H1 (cell line): Measurements from ENCODE around the gene PFKP. TPM values are rescaled to one million over a fixed set of nuclear protein-coding genes. Genes with fewer than 3 reads are reported as not detected.

Experiments used
- JUN ChIP-seq: IDR thresholded peaks from 2 replicates; pipeline ENCODE4 v1.6.1; 2011; ENCODE audit warnings: low read depth, mild to moderate bottlenecking, improper control_type of control experiment, low read length
- SIRT6 ChIP-seq: IDR thresholded peaks from one replicate; pipeline ENCODE4 v1.7.1; 2012; ENCODE audit warnings: low read length, inconsistent platforms
- USF2 ChIP-seq: IDR thresholded peaks from 2 replicates; pipeline ENCODE4 v1.6.1; 2011; ENCODE audit warnings: low read length, improper control_type of control experiment
- polyA plus RNA-seq, 7 experiments: library from polyadenylated mRNA; depleted of rRNA in 3 of 7; stranded (reverse) in 5 of 7; unstranded in 2 of 7; fragments of >200 nt in 5 of 7; fragments of 200-250 nt in 2 of 7; gene quantifications; 1 replicate in 5 of 7; 2 replicates in 1 of 7; 4 replicates in 1 of 7; pipeline versions ENCODE4 v1.2.1 to v1.2.3, GENCODE V29; 2011 to 2013; ENCODE audit warnings: missing spikeins in 2 of 7, mixed read lengths in 2 of 7
- total RNA-seq: library from RNA; stranded (reverse); fragmentation: NEBNext Ultra II Directional; extraction: Animal tissue kit (Norgen Biotek cat#: 25700); gene quantifications from 2 replicates; pipeline ENCODE4 v1.2.1, GENCODE V29; 2021

The PFKP gene
- total and polyA plus RNA-seq, 2 of the 8 experiments (the other 6 are each of a cell fraction or from before 2014, with no cell fraction given): 51.2 to 128 TPM

DNA sequence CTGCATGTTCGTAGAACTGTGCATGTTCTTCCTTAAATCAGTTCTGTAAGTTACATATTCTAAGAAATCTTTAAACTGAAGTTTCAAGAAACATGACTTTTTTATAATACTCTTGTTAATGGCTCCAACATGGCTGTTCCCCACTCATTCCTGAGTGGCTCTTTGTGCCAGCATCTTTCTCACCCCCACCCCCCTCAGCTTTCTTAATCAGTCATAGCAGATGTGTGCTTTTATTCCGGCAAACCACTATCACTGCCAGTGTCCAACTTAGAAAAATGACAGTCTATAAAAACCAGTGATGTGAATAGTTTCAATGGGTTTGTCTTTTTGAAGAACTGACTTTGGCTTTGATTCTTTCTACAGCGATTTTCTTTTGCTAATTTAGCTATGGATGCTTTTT is 67.7 kb downstream of the PFKP start (continued):
- TF ChIP-seq JUN: no peak
- TF ChIP-seq USF2: no peak
- no peak for TF ChIP-seq SIRT6
- TF ChIP-seq, all 59 proteins: peak for 0
